HCT116 (cell line): Measurements from ENCODE around the gene IYD. TPM values are rescaled to one million over a fixed set of nuclear protein-coding genes. Genes with fewer than 3 reads are reported as not detected.

Experiments
- ATAC-seq: fragments of 200-7000 bp; cut with Tn5 transposase; 2 replicates; pipeline ENCODE4 v1.9.1; 2020; ENCODE audit warnings: mild to moderate bottlenecking, moderate library complexity
- BruUV-seq: library from RNA; stranded (reverse); fragments of 400-500 nt; replicated peaks from 2 replicates; lab custom pipeline; 2021; lab: Mats Ljungman, UMichigan
- CTCF ChIA-PET: fragments of 300-600 bp; sonication (Branson Sonifier 250); formaldehyde crosslinking; loops from one replicate; lab custom pipeline; 2021; ENCODE audit warnings: antibody characterized with exemption; lab: Charles Lee
- POLR2A ChIA-PET: fragments of 300-600, 350-600 bp; sonication (Branson Sonifier 250); formaldehyde crosslinking; loops from one replicate; lab custom pipeline; 2021; ENCODE audit warnings: antibody characterized with exemption; lab: Charles Lee
- RAD21 ChIA-PET, 2 experiments: fragments of 300-600 bp; sonication (Branson Sonifier 250); formaldehyde crosslinking; loops; one replicate each; lab custom pipeline; 2023; ENCODE audit warnings: low total read pairs in 2 of 2; ENCODE audit not compliant: uncharacterized antibody in 2 of 2, unreplicated experiment in 2 of 2, low non-redundant PET in 1 of 2; lab: Charles Lee
- DNase-seq: peaks from one replicate; pipeline ENCODE4 v3.0.0-alpha.2; 2010; ENCODE audit warnings: low read depth, low spot score
- H2AFZ ChIP-seq: fragments of 200-600 bp; shearing (Covaris generic), sonication (generic); 2 replicates; pipeline ENCODE4 v1.6.1; 2017; ENCODE audit warnings: low read depth, mixed run types, mixed read lengths, antibody characterized with exemption, low read length; ENCODE audit not compliant: poor library complexity, severe bottlenecking
- H3K27ac ChIP-seq: 2 replicates; pipeline ENCODE4 v1.5.1; 2012; ENCODE audit warnings: low read depth, low read length
- H3K27me3 ChIP-seq: fragments of 200-600 bp; sonication (generic); 2 replicates; pipeline ENCODE4 v1.6.1; 2016; ENCODE audit warnings: mixed run types, low read length, mixed read lengths; ENCODE audit not compliant: insufficient read depth
- H3K36me3 ChIP-seq, 2 experiments: fragments of 200-500 bp in 1 of 2; fragments of 200-600 bp in 1 of 2; sonication (Bioruptor generic) in 1 of 2; sonication (generic) in 1 of 2; 2 replicates each; pipeline versions ENCODE4 v1.5.1 to v1.6.1; 2014 to 2016; ENCODE audit warnings: low read length in 2 of 2, inconsistent platforms in 1 of 2, mixed read lengths in 1 of 2, mixed run types in 1 of 2; ENCODE audit not compliant: insufficient read depth in 2 of 2, control insufficient read depth in 1 of 2
- H3K4me1 ChIP-seq, 2 experiments: fragments of 200-600 bp in 1 of 2; sonication (generic) in 1 of 2; 2 replicates each; pipeline versions ENCODE4 v1.5.1 to v1.6.1; 2012 to 2017; ENCODE audit warnings: low read length in 2 of 2, inconsistent platforms in 1 of 2, mild to moderate bottlenecking in 1 of 2, mixed read lengths in 1 of 2, mixed run types in 1 of 2, moderate library complexity in 1 of 2; ENCODE audit not compliant: insufficient read depth in 2 of 2, control insufficient read depth in 1 of 2
- H3K4me2 ChIP-seq: fragments of 200-600 bp; sonication (generic); 2 replicates; pipeline ENCODE4 v1.6.1; 2017; ENCODE audit warnings: mixed run types, low read length, mixed read lengths
- H3K4me3 ChIP-seq, 2 experiments: fragments of 200-600 bp in 1 of 2; sonication (generic) in 1 of 2; replicated peaks in 1 of 2; 2 replicates each; pipeline ENCODE4 v1.5.1; 2011 to 2016; ENCODE audit warnings: low read length in 2 of 2, control low read depth in 1 of 2, low read depth in 1 of 2, mild to moderate bottlenecking in 1 of 2, mixed read lengths in 1 of 2, mixed run types in 1 of 2
- H3K79me2 ChIP-seq: fragments of 200-600 bp; sonication (generic); 2 replicates; pipeline ENCODE4 v1.6.1; 2017; ENCODE audit warnings: mild to moderate bottlenecking, mixed run types, low read length, moderate library complexity, mixed read lengths; ENCODE audit not compliant: insufficient read depth
- H3K9ac ChIP-seq: fragments of 200-600 bp; sonication (generic); 2 replicates; pipeline ENCODE4 v1.6.1; 2016; ENCODE audit warnings: low read length, mixed read lengths
- H3K9me2 ChIP-seq: fragments of 200-600 bp; sonication (generic), shearing (Covaris generic); 2 replicates; pipeline ENCODE4 v1.6.1; 2017; ENCODE audit warnings: mixed run types, mild to moderate bottlenecking, moderate library complexity; ENCODE audit not compliant: insufficient read depth
- H3K9me3 ChIP-seq, 2 experiments: fragments of 200-500 bp in 1 of 2; fragments of 200-600 bp in 1 of 2; sonication (Bioruptor generic) in 1 of 2; sonication (generic) in 1 of 2; 2 replicates each; pipeline ENCODE4 v1.6.1; 2014 to 2017; ENCODE audit warnings: low read length in 2 of 2, mixed read lengths in 2 of 2, inconsistent platforms in 1 of 2, low read depth in 1 of 2, mild to moderate bottlenecking in 1 of 2, mixed run types in 1 of 2, moderate library complexity in 1 of 2; ENCODE audit not compliant: control insufficient read depth in 1 of 2, insufficient read depth in 1 of 2
- H4K20me1 ChIP-seq: fragments of 200-600 bp; sonication (generic), shearing (Covaris generic); 2 replicates; pipeline ENCODE4 v1.6.1; 2017; ENCODE audit warnings: mixed run types, mild to moderate bottlenecking, moderate library complexity; ENCODE audit not compliant: insufficient read depth
- CBX3 ChIP-seq: IDR thresholded peaks from 2 replicates; pipeline ENCODE4 v1.6.1; 2012; ENCODE audit warnings: low read depth
- CEBPB ChIP-seq: IDR thresholded peaks from 2 replicates; pipeline ENCODE4 v1.6.1; 2012; ENCODE audit warnings: low read depth
- EGR1 ChIP-seq: IDR thresholded peaks from 2 replicates; pipeline ENCODE4 v1.6.1; 2012; ENCODE audit warnings: low read depth
- EZH2 ChIP-seq: fragments of 200-600 bp; sonication (generic); IDR thresholded peaks from 2 replicates; pipeline ENCODE4 v1.6.1; 2017; ENCODE audit warnings: antibody characterized with exemption, mixed run types
- EZH2phosphoT487 ChIP-seq: fragments of 200-600 bp; IDR thresholded peaks from 2 replicates; pipeline ENCODE4 v1.6.1; 2018; ENCODE audit warnings: antibody characterized with exemption, borderline replicate concordance
- FOSL1 ChIP-seq: IDR thresholded peaks from 2 replicates; pipeline ENCODE4 v1.6.1; 2012; ENCODE audit warnings: low read depth
- POLR2A ChIP-seq: IDR thresholded peaks from 2 replicates; pipeline ENCODE4 v1.7.0; 2011; ENCODE audit warnings: borderline replicate concordance; ENCODE audit not compliant: insufficient read depth, insufficient read length; ENCODE audit errors: extremely low read depth
- RAD21 ChIP-seq: IDR thresholded peaks from 2 replicates; pipeline ENCODE4 v1.6.1; 2012; ENCODE audit warnings: low read depth, mild to moderate bottlenecking
- SIN3A ChIP-seq: IDR thresholded peaks from 2 replicates; pipeline ENCODE4 v1.6.1; 2012; ENCODE audit warnings: low read depth
- SP1 ChIP-seq: IDR thresholded peaks from 2 replicates; pipeline ENCODE4 v1.6.1; 2012; ENCODE audit warnings: low read depth
- SRF ChIP-seq: IDR thresholded peaks from 2 replicates; pipeline ENCODE4 v1.6.1; 2012; ENCODE audit warnings: low read depth
- TCF7L2 ChIP-seq: IDR thresholded peaks from 2 replicates; pipeline ENCODE4 v1.7.0; 2011; ENCODE audit warnings: borderline replicate concordance, inconsistent platforms; ENCODE audit not compliant: insufficient read depth, insufficient read length; ENCODE audit errors: extremely low read depth
- YY1 ChIP-seq: IDR thresholded peaks from 2 replicates; pipeline ENCODE4 v1.6.1; 2011; ENCODE audit warnings: low read length, low read depth, moderate library complexity, mild to moderate bottlenecking; ENCODE audit not compliant: insufficient replicate concordance; ENCODE audit errors: extremely low read depth
- ZFX ChIP-seq: fragments of 450-650 bp; IDR thresholded peaks from 2 replicates; pipeline ENCODE4 v1.6.1; 2017
- ZNF274 ChIP-seq: fragments of 200-500 bp; sonication (Bioruptor generic); IDR thresholded peaks from 2 replicates; pipeline ENCODE4 v1.6.1; 2014; ENCODE audit warnings: mild to moderate bottlenecking, low read depth, low read length, inconsistent platforms
- intact Hi-C: fragments of 100-400 bp; cut with micrococcal nuclease; formaldehyde crosslinking; loops from 2 replicates; pipeline ENCODE4 v1.10.0; 2022
- total RNA-seq: library from RNA; stranded (reverse); gene quantifications from one replicate; pipeline ENCODE4 v1.2.1, GENCODE V29; 2021; ENCODE audit not compliant: unreplicated experiment
- TF ChIP-seq, protein P1 (sequence below), 3 experiments: fragments of 200-600 bp in 1 of 3; sonication (generic) in 1 of 3; IDR thresholded peaks in 2 of 3; conservative IDR thresholded peaks in 1 of 3; 2 replicates each; pipeline ENCODE4 v1.5.1; 2012 to 2017; ENCODE audit warnings: low read depth in 2 of 3, low read length in 2 of 3, antibody characterized with exemption in 1 of 3, borderline replicate concordance in 1 of 3, control low read depth in 1 of 3, mild to moderate bottlenecking in 1 of 3, mixed read lengths in 1 of 3, mixed run types in 1 of 3, moderate library complexity in 1 of 3; ENCODE audit not compliant: insufficient read depth in 1 of 3
- TF ChIP-seq, protein P2 (sequence below): IDR thresholded peaks from 2 replicates; pipeline ENCODE4 v1.6.1; 2012
- TF ChIP-seq, protein P3 (sequence below): IDR thresholded peaks from 2 replicates; pipeline ENCODE4 v1.6.1; 2011; ENCODE audit warnings: mild to moderate bottlenecking, low read length, moderate library complexity; ENCODE audit not compliant: insufficient replicate concordance; ENCODE audit errors: extremely low read depth
- TF ChIP-seq, protein P4 (sequence below): IDR thresholded peaks from 2 replicates; pipeline ENCODE4 v1.6.1; 2012
- TF ChIP-seq, protein P5 (sequence below): IDR thresholded peaks from 2 replicates; pipeline ENCODE4 v1.6.1; 2012; ENCODE audit warnings: low read depth

IYD gene
- total RNA-seq, 1 experiment from 2014 or later: not detected

DNA sequence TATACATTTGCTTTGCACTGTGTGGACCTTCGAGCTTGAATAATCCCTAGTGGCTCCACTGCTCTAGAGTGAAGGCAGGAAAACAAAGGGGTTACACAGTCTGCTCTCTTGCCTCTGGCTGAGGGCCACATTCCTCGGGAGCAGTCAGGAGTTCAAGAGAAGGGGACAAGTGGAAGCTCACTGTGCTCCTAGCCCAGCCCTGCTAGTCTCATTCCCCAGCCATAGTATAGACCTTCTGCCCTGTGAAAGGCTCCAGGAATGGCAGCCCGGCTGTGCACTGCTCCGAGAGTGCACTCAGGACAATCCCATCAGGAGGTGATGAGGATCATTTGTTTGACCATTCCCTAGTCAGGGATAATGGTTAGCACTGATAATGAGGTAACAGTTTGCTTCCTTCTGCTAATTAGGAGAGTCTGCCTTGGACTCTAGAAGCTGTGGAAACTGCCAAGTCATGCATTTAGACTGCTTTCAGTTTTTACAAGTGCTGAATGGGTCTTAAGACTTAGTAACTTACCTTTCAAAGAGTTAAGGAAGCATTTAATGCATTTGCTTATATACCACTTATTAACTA, 8.5 kb downstream of the IYD start:
- ATAC-seq: no peak
- no peaks in the 10 kb centered on the region for H3K9me2 ChIP-seq
- H3K36me3 ChIP-seq: no peaks in the 10 kb centered on the region
- H3K27ac ChIP-seq: no peak overlapping the region
- no peak overlapping the region for H2AFZ ChIP-seq
- DNase-seq: no peak
- ChIA-PET POLR2A (no interaction called here), RAD21 (no interaction called here), CTCF (interaction anchor here (0.8 kb wide), 1 partner anchor 18 kb away, joined by 3 read pairs; no protein-coding TSS in a partner anchor)
- BruUV-seq: no TSS peak
- no peaks in the 10 kb centered on the region for H3K27me3 ChIP-seq
- H3K4me2 ChIP-seq: no peak overlapping the region
- no peaks in the 10 kb centered on the region for H3K9me3 ChIP-seq
- peaks cover 0 to 3% of the 10 kb centered on the region in 2 experiments; a peak in 1 of 4 replicates for H3K4me1 ChIP-seq
- TF ChIP-seq RAD21 (no peak), SRF (no peak), YY1 (no peak), FOSL1 (no peak), POLR2A (no peak), CBX3 (no peak), ZNF274 (no peak), SP1 (no peak), TCF7L2 (no peak), EGR1 (no peak), EZH2 (no peak), CEBPB (no peak), SIN3A (no peak), EZH2phosphoT487 (no peak), ZFX (no peak)
- TF ChIP-seq, protein P1, sequence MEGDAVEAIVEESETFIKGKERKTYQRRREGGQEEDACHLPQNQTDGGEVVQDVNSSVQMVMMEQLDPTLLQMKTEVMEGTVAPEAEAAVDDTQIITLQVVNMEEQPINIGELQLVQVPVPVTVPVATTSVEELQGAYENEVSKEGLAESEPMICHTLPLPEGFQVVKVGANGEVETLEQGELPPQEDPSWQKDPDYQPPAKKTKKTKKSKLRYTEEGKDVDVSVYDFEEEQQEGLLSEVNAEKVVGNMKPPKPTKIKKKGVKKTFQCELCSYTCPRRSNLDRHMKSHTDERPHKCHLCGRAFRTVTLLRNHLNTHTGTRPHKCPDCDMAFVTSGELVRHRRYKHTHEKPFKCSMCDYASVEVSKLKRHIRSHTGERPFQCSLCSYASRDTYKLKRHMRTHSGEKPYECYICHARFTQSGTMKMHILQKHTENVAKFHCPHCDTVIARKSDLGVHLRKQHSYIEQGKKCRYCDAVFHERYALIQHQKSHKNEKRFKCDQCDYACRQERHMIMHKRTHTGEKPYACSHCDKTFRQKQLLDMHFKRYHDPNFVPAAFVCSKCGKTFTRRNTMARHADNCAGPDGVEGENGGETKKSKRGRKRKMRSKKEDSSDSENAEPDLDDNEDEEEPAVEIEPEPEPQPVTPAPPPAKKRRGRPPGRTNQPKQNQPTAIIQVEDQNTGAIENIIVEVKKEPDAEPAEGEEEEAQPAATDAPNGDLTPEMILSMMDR (IDR thresholded peaks at IDR 0.05 in 2 of 3, conservative IDR thresholded peaks at IDR 0.05 in 1 of 3; ENCODE audit: borderline replicate concordance in 1 of 3, insufficient read depth in 1 of 3, low read depth in 2 of 3, low read length in 2 of 3): no peak
- TF ChIP-seq, protein P2, sequence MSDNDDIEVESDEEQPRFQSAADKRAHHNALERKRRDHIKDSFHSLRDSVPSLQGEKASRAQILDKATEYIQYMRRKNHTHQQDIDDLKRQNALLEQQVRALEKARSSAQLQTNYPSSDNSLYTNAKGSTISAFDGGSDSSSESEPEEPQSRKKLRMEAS: no peak
- TF ChIP-seq, protein P3, sequence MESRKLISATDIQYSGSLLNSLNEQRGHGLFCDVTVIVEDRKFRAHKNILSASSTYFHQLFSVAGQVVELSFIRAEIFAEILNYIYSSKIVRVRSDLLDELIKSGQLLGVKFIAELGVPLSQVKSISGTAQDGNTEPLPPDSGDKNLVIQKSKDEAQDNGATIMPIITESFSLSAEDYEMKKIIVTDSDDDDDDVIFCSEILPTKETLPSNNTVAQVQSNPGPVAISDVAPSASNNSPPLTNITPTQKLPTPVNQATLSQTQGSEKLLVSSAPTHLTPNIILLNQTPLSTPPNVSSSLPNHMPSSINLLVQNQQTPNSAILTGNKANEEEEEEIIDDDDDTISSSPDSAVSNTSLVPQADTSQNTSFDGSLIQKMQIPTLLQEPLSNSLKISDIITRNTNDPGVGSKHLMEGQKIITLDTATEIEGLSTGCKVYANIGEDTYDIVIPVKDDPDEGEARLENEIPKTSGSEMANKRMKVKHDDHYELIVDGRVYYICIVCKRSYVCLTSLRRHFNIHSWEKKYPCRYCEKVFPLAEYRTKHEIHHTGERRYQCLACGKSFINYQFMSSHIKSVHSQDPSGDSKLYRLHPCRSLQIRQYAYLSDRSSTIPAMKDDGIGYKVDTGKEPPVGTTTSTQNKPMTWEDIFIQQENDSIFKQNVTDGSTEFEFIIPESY: no peak
- TF ChIP-seq, protein P4, sequence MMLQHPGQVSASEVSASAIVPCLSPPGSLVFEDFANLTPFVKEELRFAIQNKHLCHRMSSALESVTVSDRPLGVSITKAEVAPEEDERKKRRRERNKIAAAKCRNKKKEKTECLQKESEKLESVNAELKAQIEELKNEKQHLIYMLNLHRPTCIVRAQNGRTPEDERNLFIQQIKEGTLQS: no peak
- TF ChIP-seq, protein P5, sequence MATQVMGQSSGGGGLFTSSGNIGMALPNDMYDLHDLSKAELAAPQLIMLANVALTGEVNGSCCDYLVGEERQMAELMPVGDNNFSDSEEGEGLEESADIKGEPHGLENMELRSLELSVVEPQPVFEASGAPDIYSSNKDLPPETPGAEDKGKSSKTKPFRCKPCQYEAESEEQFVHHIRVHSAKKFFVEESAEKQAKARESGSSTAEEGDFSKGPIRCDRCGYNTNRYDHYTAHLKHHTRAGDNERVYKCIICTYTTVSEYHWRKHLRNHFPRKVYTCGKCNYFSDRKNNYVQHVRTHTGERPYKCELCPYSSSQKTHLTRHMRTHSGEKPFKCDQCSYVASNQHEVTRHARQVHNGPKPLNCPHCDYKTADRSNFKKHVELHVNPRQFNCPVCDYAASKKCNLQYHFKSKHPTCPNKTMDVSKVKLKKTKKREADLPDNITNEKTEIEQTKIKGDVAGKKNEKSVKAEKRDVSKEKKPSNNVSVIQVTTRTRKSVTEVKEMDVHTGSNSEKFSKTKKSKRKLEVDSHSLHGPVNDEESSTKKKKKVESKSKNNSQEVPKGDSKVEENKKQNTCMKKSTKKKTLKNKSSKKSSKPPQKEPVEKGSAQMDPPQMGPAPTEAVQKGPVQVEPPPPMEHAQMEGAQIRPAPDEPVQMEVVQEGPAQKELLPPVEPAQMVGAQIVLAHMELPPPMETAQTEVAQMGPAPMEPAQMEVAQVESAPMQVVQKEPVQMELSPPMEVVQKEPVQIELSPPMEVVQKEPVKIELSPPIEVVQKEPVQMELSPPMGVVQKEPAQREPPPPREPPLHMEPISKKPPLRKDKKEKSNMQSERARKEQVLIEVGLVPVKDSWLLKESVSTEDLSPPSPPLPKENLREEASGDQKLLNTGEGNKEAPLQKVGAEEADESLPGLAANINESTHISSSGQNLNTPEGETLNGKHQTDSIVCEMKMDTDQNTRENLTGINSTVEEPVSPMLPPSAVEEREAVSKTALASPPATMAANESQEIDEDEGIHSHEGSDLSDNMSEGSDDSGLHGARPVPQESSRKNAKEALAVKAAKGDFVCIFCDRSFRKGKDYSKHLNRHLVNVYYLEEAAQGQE: no peak
- H3K9ac ChIP-seq: no peak overlapping the region
- no peaks in the 10 kb centered on the region for H4K20me1 ChIP-seq
- H3K79me2 ChIP-seq: no peaks in the 10 kb centered on the region
- H3K4me3 ChIP-seq: no peak overlapping the region
- intact Hi-C loops: no loop called here
